ENCODE data around the gene COX17.

COX17 gene

DNA sequence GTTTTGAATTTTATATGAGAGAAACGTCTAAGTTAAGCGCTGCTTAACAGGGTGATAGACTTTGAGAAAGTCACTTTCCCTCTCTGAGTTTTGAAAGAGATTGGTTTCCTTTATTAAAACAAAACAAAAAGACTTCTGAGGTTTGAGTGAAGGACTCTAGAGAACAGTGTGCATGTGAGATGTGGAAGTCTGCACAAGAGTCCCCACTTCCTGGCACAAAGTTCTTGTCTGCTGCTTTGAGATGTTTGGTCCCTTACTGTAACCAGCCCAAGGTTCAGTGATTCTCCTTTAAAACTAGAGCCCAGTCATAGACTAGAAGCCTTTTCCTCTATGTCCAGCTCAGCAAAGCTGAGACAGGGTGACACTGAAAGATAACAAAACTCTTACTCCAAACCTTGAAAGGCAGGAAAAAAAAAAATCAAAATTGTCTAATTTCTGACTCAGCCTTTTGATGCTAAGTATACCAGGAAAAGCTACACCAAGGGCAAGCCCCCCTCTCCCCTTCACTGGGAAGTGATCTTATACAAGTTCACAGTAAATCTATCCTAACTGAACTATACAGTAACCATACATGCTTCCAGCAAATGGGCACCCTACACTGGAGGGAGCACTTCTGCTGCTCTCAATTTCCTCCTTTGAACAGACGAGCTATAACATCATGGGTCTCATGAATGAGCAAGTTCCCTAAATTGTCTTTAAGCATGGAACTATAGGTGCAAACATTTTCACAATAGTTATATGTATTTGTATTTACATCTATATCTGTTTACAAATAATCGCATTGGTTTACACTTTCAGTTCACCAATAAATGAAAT lies 19.1 kb downstream of the COX17 start:
- H3K27ac ChIP-seq (ENCODE audit: insufficient read depth in 1 of 2, low read depth in 1 of 2, low read length in 2 of 2, poor library complexity in 1 of 2, severe bottlenecking in 2 of 2): no peak overlapping the region
- H3K4me3 ChIP-seq (ENCODE audit: control insufficient read depth in 1 of 7, extremely low read depth in 1 of 7, insufficient read depth in 4 of 7, low read depth in 2 of 7, low read length in 6 of 7): no peak overlapping the region
- CTCF ChIA-PET: interaction anchor here (0.9 to 1.4 kb wide), 4 partner anchors 15 to 31 kb away, joined by 3 to 4 read pairs (median 3); no protein-coding TSS in a partner anchor
- H3K27me3 ChIP-seq (replicated peaks in 2 of 5; ENCODE audit: control insufficient read depth in 4 of 5, insufficient read depth in 5 of 5, low read length in 4 of 5): no peaks in the 10 kb centered on the region
- no CpG with 5 or more reads among the region's 4 CpGs for WGBS (ENCODE audit: insufficient coverage)
- H3K36me3 ChIP-seq (ENCODE audit: control insufficient read depth in 4 of 4, insufficient read depth in 4 of 4, low read length in 3 of 4): no peaks in the 10 kb centered on the region
- peak in 1 of 3 donors; percentile 17 for DNase-seq
- peaks cover 0 to 37% (median 10%) of the 10 kb centered on the region in 4 experiments for H3K4me1 ChIP-seq (ENCODE audit: control extremely low read depth in 1 of 4, control insufficient read depth in 4 of 4, insufficient read depth in 4 of 4, low read length in 3 of 4)
- no peaks in the 10 kb centered on the region for H3K9me3 ChIP-seq (ENCODE audit: control extremely low read depth in 1 of 5, control insufficient read depth in 4 of 5, insufficient read depth in 2 of 5, low read depth in 1 of 5, low read length in 4 of 5)
- POLR2A ChIA-PET: no interaction called here

DNA sequence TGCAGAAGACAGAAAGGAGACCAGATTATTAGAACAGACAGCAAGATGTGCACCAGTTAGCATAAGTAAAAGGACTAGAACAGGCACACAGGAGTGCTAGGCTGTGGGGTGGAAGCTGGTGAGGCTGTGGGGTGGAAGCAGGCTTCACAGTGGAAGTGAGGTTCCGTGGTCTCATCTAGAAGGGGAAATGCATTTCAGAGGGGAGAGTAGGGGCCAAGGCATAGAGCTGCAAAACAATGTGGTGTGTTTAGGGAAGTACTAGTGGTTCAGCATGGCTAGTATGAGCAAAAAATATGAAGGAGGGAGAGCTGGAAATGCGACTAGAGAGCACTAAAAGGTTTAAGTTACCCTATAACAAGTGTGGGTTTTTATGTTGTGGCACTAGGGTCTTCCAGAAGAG lies 23.3 kb downstream of the COX17 start:
- no peak overlapping the region for H3K27ac ChIP-seq (ENCODE audit: insufficient read depth in 1 of 2, low read depth in 1 of 2, low read length in 2 of 2, poor library complexity in 1 of 2, severe bottlenecking in 2 of 2)
- POLR2A ChIA-PET: no interaction called here
- WGBS (ENCODE audit: insufficient coverage): 0% methylated on average over 2 of the region's 2 CpGs
- DNase-seq: peak in 2 of 3 donors; percentile 45 to 56
- no peaks in the 10 kb centered on the region for H3K36me3 ChIP-seq (ENCODE audit: control insufficient read depth in 4 of 4, insufficient read depth in 4 of 4, low read length in 3 of 4)
- H3K4me1 ChIP-seq (ENCODE audit: control extremely low read depth in 1 of 4, control insufficient read depth in 4 of 4, insufficient read depth in 4 of 4, low read length in 3 of 4): peaks cover 0 to 22% (median 10%) of the 10 kb centered on the region in 4 experiments
- H3K4me3 ChIP-seq (ENCODE audit: control insufficient read depth in 1 of 7, extremely low read depth in 1 of 7, insufficient read depth in 4 of 7, low read depth in 2 of 7, low read length in 6 of 7): no peak overlapping the region
- H3K9me3 ChIP-seq (ENCODE audit: control extremely low read depth in 1 of 5, control insufficient read depth in 4 of 5, insufficient read depth in 2 of 5, low read depth in 1 of 5, low read length in 4 of 5): no peaks in the 10 kb centered on the region
- CTCF ChIA-PET: interaction anchor here (1.2 kb wide), 1 partner anchor 14 kb away, joined by 3 read pairs; no protein-coding TSS in a partner anchor
- no peaks in the 10 kb centered on the region for H3K27me3 ChIP-seq (replicated peaks in 2 of 5; ENCODE audit: control insufficient read depth in 4 of 5, insufficient read depth in 5 of 5, low read length in 4 of 5)

DNA sequence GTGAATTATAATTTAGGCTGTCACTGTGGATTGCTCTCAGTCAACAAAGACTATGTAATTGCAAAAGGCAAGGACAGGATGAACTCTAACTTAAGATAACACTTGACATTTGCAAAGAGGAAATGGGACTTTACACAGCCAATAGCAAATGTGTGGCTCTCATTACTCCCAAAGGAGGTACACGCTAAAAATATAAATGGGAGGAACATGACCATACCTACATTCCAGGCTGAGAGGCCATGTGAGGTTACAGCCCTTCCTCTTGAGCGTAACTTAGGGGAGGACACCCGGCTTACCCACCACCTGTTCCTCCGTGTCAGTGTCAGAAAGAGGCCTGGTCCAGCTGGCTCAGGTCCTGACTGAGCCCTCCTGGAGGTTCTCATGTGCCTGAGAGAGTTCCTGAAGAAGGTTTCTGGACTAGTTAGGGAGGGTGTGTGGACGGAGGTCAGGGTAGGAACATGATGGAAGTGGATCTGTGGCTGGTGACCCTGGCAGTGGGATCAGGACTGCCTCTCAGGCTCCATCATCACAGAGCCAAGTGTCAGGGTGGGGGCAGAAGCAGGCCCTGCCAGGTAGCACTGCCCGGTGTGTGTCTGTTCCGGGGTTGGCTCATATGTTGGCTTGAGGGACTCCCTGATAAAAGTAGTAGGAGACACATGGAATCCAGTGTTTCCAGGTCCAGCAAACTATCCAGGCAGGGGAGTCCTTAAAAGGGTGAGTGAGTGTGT lies 24.7 kb downstream of the COX17 start:
- H3K4me3 ChIP-seq (ENCODE audit: control insufficient read depth in 1 of 7, extremely low read depth in 1 of 7, insufficient read depth in 4 of 7, low read depth in 2 of 7, low read length in 6 of 7): no peak overlapping the region
- POLR2A ChIA-PET: no interaction called here
- CTCF ChIA-PET: interaction anchor here (1.2 kb wide), 1 partner anchor 9 kb away, joined by 4 read pairs; no protein-coding TSS in a partner anchor
- DNase-seq: no peak
- 89% methylated on average over 5 of the region's 7 CpGs for WGBS (ENCODE audit: insufficient coverage)
- H3K36me3 ChIP-seq (ENCODE audit: control insufficient read depth in 4 of 4, insufficient read depth in 4 of 4, low read length in 3 of 4): peaks cover 0 to 4% (median 0%) of the 10 kb centered on the region in 4 experiments
- peaks cover 0 to 9% (median 2%) of the 10 kb centered on the region in 4 experiments for H3K4me1 ChIP-seq (ENCODE audit: control extremely low read depth in 1 of 4, control insufficient read depth in 4 of 4, insufficient read depth in 4 of 4, low read length in 3 of 4)
- H3K27me3 ChIP-seq (replicated peaks in 2 of 5; ENCODE audit: control insufficient read depth in 4 of 5, insufficient read depth in 5 of 5, low read length in 4 of 5): no peaks in the 10 kb centered on the region
- no peak overlapping the region for H3K27ac ChIP-seq (ENCODE audit: insufficient read depth in 1 of 2, low read depth in 1 of 2, low read length in 2 of 2, poor library complexity in 1 of 2, severe bottlenecking in 2 of 2)
- H3K9me3 ChIP-seq (ENCODE audit: control extremely low read depth in 1 of 5, control insufficient read depth in 4 of 5, insufficient read depth in 2 of 5, low read depth in 1 of 5, low read length in 4 of 5): no peaks in the 10 kb centered on the region

GRCh38 chr3:119649761-119650160 lies 27.4 kb downstream of the COX17 start:
- H3K27me3 ChIP-seq (replicated peaks in 2 of 5; ENCODE audit: control insufficient read depth in 4 of 5, insufficient read depth in 5 of 5, low read length in 4 of 5): no peaks in the 10 kb centered on the region
- no peak for DNase-seq
- H3K9me3 ChIP-seq (ENCODE audit: control extremely low read depth in 1 of 5, control insufficient read depth in 4 of 5, insufficient read depth in 2 of 5, low read depth in 1 of 5, low read length in 4 of 5): no peaks in the 10 kb centered on the region
- ChIA-PET CTCF (interaction anchor here (1.6 kb wide), 1 partner anchor 26 kb away, joined by 3 read pairs; no protein-coding TSS in a partner anchor), POLR2A (no interaction called here)
- peaks cover 0 to 4% (median 0%) of the 10 kb centered on the region in 4 experiments for H3K36me3 ChIP-seq (ENCODE audit: control insufficient read depth in 4 of 4, insufficient read depth in 4 of 4, low read length in 3 of 4)
- WGBS (ENCODE audit: insufficient coverage): no CpG with 5 or more reads among the region's 3 CpGs
- H3K4me3 ChIP-seq (ENCODE audit: control insufficient read depth in 1 of 7, extremely low read depth in 1 of 7, insufficient read depth in 4 of 7, low read depth in 2 of 7, low read length in 6 of 7): no peak overlapping the region
- H3K4me1 ChIP-seq (ENCODE audit: control extremely low read depth in 1 of 4, control insufficient read depth in 4 of 4, insufficient read depth in 4 of 4, low read length in 3 of 4): peaks cover 0 to 7% (median 2%) of the 10 kb centered on the region in 4 experiments
- no peak overlapping the region for H3K27ac ChIP-seq (ENCODE audit: insufficient read depth in 1 of 2, low read depth in 1 of 2, low read length in 2 of 2, poor library complexity in 1 of 2, severe bottlenecking in 2 of 2)

GRCh38 chr3:119647843-119648575 lies 29.2 kb downstream of the COX17 start:
- peaks cover 0 to 2% (median 0%) of the 10 kb centered on the region in 4 experiments for H3K4me1 ChIP-seq (ENCODE audit: control extremely low read depth in 1 of 4, control insufficient read depth in 4 of 4, insufficient read depth in 4 of 4, low read length in 3 of 4)
- H3K27ac ChIP-seq (ENCODE audit: insufficient read depth in 1 of 2, low read depth in 1 of 2, low read length in 2 of 2, poor library complexity in 1 of 2, severe bottlenecking in 2 of 2): no peak overlapping the region
- peaks cover 0 to 4% (median under 1%) of the 10 kb centered on the region in 4 experiments for H3K36me3 ChIP-seq (ENCODE audit: control insufficient read depth in 4 of 4, insufficient read depth in 4 of 4, low read length in 3 of 4)
- no peaks in the 10 kb centered on the region for H3K9me3 ChIP-seq (ENCODE audit: control extremely low read depth in 1 of 5, control insufficient read depth in 4 of 5, insufficient read depth in 2 of 5, low read depth in 1 of 5, low read length in 4 of 5)
- WGBS (ENCODE audit: insufficient coverage): 95% methylated on average over 9 of the region's 12 CpGs
- DNase-seq: no peak
- no peaks in the 10 kb centered on the region for H3K27me3 ChIP-seq (replicated peaks in 2 of 5; ENCODE audit: control insufficient read depth in 4 of 5, insufficient read depth in 5 of 5, low read length in 4 of 5)
- H3K4me3 ChIP-seq (ENCODE audit: control insufficient read depth in 1 of 7, extremely low read depth in 1 of 7, insufficient read depth in 4 of 7, low read depth in 2 of 7, low read length in 6 of 7): no peak overlapping the region
- ChIA-PET CTCF (no interaction called here), POLR2A (no interaction called here)

DNA sequence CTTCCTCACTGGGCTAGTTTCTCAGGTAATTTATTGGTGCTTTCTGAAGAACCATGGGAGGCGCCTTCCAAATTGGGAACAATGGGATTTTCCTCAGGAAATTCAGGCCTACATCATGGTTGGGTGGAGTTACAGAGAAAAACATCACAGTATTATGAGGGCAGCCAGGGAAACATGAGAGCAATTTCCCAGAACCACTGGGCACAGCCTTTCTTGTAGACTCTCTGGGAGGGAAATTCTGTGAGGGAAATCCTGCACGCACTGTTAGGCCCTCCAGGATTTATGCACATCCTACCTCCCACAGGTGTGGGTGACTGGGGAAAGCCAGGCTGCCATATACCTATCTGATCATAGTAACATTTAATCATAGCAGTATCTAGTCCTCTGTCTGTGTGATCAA lies 30.0 kb downstream of the COX17 start:
- no peak for DNase-seq
- Histone ChIP-seq H3K27me3 (replicated peaks in 2 of 5; ENCODE audit: control insufficient read depth in 4 of 5, insufficient read depth in 5 of 5, low read length in 4 of 5) (no peaks in the 10 kb centered on the region), H3K4me1 (ENCODE audit: control extremely low read depth in 1 of 4, control insufficient read depth in 4 of 4, insufficient read depth in 4 of 4, low read length in 3 of 4) (peaks cover 0 to 4% (median 0%) of the 10 kb centered on the region in 4 experiments), H3K27ac (ENCODE audit: insufficient read depth in 1 of 2, low read depth in 1 of 2, low read length in 2 of 2, poor library complexity in 1 of 2, severe bottlenecking in 2 of 2) (no peak overlapping the region), H3K36me3 (ENCODE audit: control insufficient read depth in 4 of 4, insufficient read depth in 4 of 4, low read length in 3 of 4) (peaks cover 0 to 4% (median 1%) of the 10 kb centered on the region in 4 experiments), H3K4me3 (ENCODE audit: control insufficient read depth in 1 of 7, extremely low read depth in 1 of 7, insufficient read depth in 4 of 7, low read depth in 2 of 7, low read length in 6 of 7) (no peak overlapping the region), H3K9me3 (ENCODE audit: control extremely low read depth in 1 of 5, control insufficient read depth in 4 of 5, insufficient read depth in 2 of 5, low read depth in 1 of 5, low read length in 4 of 5) (no peaks in the 10 kb centered on the region)
- ChIA-PET CTCF (no interaction called here), POLR2A (no interaction called here)
- WGBS (ENCODE audit: insufficient coverage): 100% methylated on average over 2 of the region's 2 CpGs

Measured in common myeloid progenitor, CD34-positive (primary cell).